HG02885 (cell line): ENCODE data around the gene CSF3R.

Source experiments
- ATAC-seq: cut with Tn5 transposase; IDR thresholded peaks from one replicate; pipeline ENCODE4 v1.9.1; 2021; ENCODE audit warnings: mild to moderate bottlenecking; ENCODE audit not compliant: unreplicated experiment, poor library complexity

Gene CSF3R

GRCh38 chr1:36482724-36483388 lies at the start of gene CSF3R:
Gene CSF3R, minus strand, starts transcription at chr1:36482913. Its CDS starts 3,417 bp downstream, at chr1:36479496.
- ATAC-seq: no peak

GRCh38 chr1:36531833-36532232 lies 49.1 kb upstream of the CSF3R start:
- ATAC-seq: no peak

GRCh38 chr1:36530791-36531190 lies 48.1 kb upstream of the CSF3R start:
- no peak for ATAC-seq

GRCh38 chr1:36530261-36530660 lies 47.5 kb upstream of the CSF3R start:
- no peak for ATAC-seq

- ATAC-seq: no peak
Measured at GRCh38 chr1:36529769-36530260, 47.1 kb upstream of the CSF3R start.

- no peak for ATAC-seq
Measured at GRCh38 chr1:36528361-36529349, 45.9 kb upstream of the CSF3R start.

- ATAC-seq: no peak
Measured at GRCh38 chr1:36525166-36525565, 42.5 kb upstream of the CSF3R start.

- ATAC-seq: no peak
Measured at GRCh38 chr1:36524359-36525062, 41.8 kb upstream of the CSF3R start.

GRCh38 chr1:36523850-36524249 lies 41.1 kb upstream of the CSF3R start:
- no peak for ATAC-seq

GRCh38 chr1:36523230-36523495 lies 40.5 kb upstream of the CSF3R start:
- ATAC-seq: no peak

GRCh38 chr1:36522461-36523229 lies 39.9 kb upstream of the CSF3R start:
- no peak for ATAC-seq

- no peak for ATAC-seq
Measured at GRCh38 chr1:36522021-36522420, 39.3 kb upstream of the CSF3R start.

GRCh38 chr1:36520771-36521420 lies 38.2 kb upstream of the CSF3R start:
- no peak for ATAC-seq

GRCh38 chr1:36520056-36520455 lies 37.3 kb upstream of the CSF3R start:
- ATAC-seq: no peak

GRCh38 chr1:36517011-36517771 lies 34.5 kb upstream of the CSF3R start:
- no peak for ATAC-seq

GRCh38 chr1:36516372-36517010 lies 33.8 kb upstream of the CSF3R start:
- ATAC-seq: no peak

- ATAC-seq: no peak
Measured at GRCh38 chr1:36515315-36516138, 32.8 kb upstream of the CSF3R start.

GRCh38 chr1:36514501-36514900 lies 31.8 kb upstream of the CSF3R start:
- ATAC-seq: no peak
